ENCODE data around the gene DMBX1.

DMBX1 gene

GRCh38 chr1:46484783-46485490, 4.7 kb upstream of the DMBX1 start:
- Mint-ChIP-seq H3K4me1 (ENCODE audit: low read depth) (peaks cover 7% of the 10 kb centered on the region), H3K9me3 (no peaks in the 10 kb centered on the region), H3K4me3 (no peak overlapping the region), H3K27ac (no peak overlapping the region), H3K36me3 (ENCODE audit: low read depth) (peaks cover 3% of the 10 kb centered on the region), H3K27me3 (ENCODE audit: low read depth) (peaks cover 78% of the 10 kb centered on the region)
- no peak for DNase-seq (ENCODE audit: low spot score)

- Mint-ChIP-seq H3K4me1 (ENCODE audit: low read depth) (peaks cover 9% of the 10 kb centered on the region), H3K4me3 (no peak overlapping the region), H3K27me3 (ENCODE audit: low read depth) (peaks cover 80% of the 10 kb centered on the region), H3K36me3 (ENCODE audit: low read depth) (peaks cover 4% of the 10 kb centered on the region), H3K27ac (no peak overlapping the region), H3K9me3 (no peaks in the 10 kb centered on the region)
- DNase-seq (ENCODE audit: low spot score): no peak
Measured at GRCh38 chr1:46485564-46486431, 3.8 kb upstream of the DMBX1 start.

- Mint-ChIP-seq H3K36me3 (ENCODE audit: low read depth) (peaks cover 4% of the 10 kb centered on the region), H3K27ac (no peak overlapping the region), H3K4me3 (no peak overlapping the region), H3K27me3 (ENCODE audit: low read depth) (peaks cover 82% of the 10 kb centered on the region), H3K4me1 (ENCODE audit: low read depth) (peaks cover 9% of the 10 kb centered on the region), H3K9me3 (no peaks in the 10 kb centered on the region)
- DNase-seq (ENCODE audit: low spot score): no peak
Measured at GRCh38 chr1:46486432-46487015, 3.1 kb upstream of the DMBX1 start.

GRCh38 chr1:46487818-46488218, 1.8 kb upstream of the DMBX1 start:
- H3K27me3 Mint-ChIP-seq (ENCODE audit: low read depth): peaks cover 89% of the 10 kb centered on the region
- no peak overlapping the region for H3K4me3 Mint-ChIP-seq
- no peaks in the 10 kb centered on the region for H3K9me3 Mint-ChIP-seq
- H3K36me3 Mint-ChIP-seq (ENCODE audit: low read depth): peaks cover 4% of the 10 kb centered on the region
- H3K27ac Mint-ChIP-seq: no peak overlapping the region
- DNase-seq (ENCODE audit: low spot score): no peak
- H3K4me1 Mint-ChIP-seq (ENCODE audit: low read depth): peaks cover 9% of the 10 kb centered on the region

- DNase-seq (ENCODE audit: low spot score): peak; percentile 13
- Mint-ChIP-seq H3K36me3 (ENCODE audit: low read depth) (peaks cover 4% of the 10 kb centered on the region), H3K4me1 (ENCODE audit: low read depth) (peaks cover 9% of the 10 kb centered on the region), H3K27ac (no peak overlapping the region), H3K27me3 (ENCODE audit: low read depth) (peaks cover 90% of the 10 kb centered on the region), H3K9me3 (no peaks in the 10 kb centered on the region), H3K4me3 (peak overlapping the region; percentile 78)
Measured at GRCh38 chr1:46488343-46489168, 1.1 kb upstream of the DMBX1 start.

GRCh38 chr1:46489169-46489637, 433 bp upstream of the DMBX1 start:
- Mint-ChIP-seq H3K4me1 (ENCODE audit: low read depth) (peaks cover 9% of the 10 kb centered on the region), H3K27ac (no peak overlapping the region), H3K27me3 (ENCODE audit: low read depth) (peaks cover 91% of the 10 kb centered on the region), H3K9me3 (no peaks in the 10 kb centered on the region), H3K36me3 (ENCODE audit: low read depth) (peaks cover 4% of the 10 kb centered on the region), H3K4me3 (peak overlapping the region; percentile 78)
- DNase-seq (ENCODE audit: low spot score): peak; percentile 28

GRCh38 chr1:46490406-46490655, 695 bp downstream of the DMBX1 start:
- Mint-ChIP-seq H3K27me3 (ENCODE audit: low read depth) (peaks cover 91% of the 10 kb centered on the region), H3K36me3 (ENCODE audit: low read depth) (peaks cover 4% of the 10 kb centered on the region), H3K4me1 (ENCODE audit: low read depth) (peaks cover 9% of the 10 kb centered on the region), H3K4me3 (no peak overlapping the region), H3K9me3 (no peaks in the 10 kb centered on the region), H3K27ac (no peak overlapping the region)
- DNase-seq (ENCODE audit: low spot score): no peak

- Mint-ChIP-seq H3K27me3 (ENCODE audit: low read depth) (peaks cover 94% of the 10 kb centered on the region), H3K27ac (no peak overlapping the region), H3K4me3 (no peak overlapping the region), H3K4me1 (ENCODE audit: low read depth) (peaks cover 9% of the 10 kb centered on the region), H3K9me3 (no peaks in the 10 kb centered on the region), H3K36me3 (ENCODE audit: low read depth) (peaks cover 4% of the 10 kb centered on the region)
- DNase-seq (ENCODE audit: low spot score): no peak
Measured at GRCh38 chr1:46490656-46491442, 1.2 kb downstream of the DMBX1 start.

GRCh38 chr1:46491443-46492268, 2.0 kb downstream of the DMBX1 start:
- no peaks in the 10 kb centered on the region for H3K9me3 Mint-ChIP-seq
- no peak overlapping the region for H3K27ac Mint-ChIP-seq
- peaks cover 4% of the 10 kb centered on the region for H3K36me3 Mint-ChIP-seq (ENCODE audit: low read depth)
- H3K4me3 Mint-ChIP-seq: no peak overlapping the region
- H3K4me1 Mint-ChIP-seq (ENCODE audit: low read depth): peaks cover 9% of the 10 kb centered on the region
- DNase-seq (ENCODE audit: low spot score): no peak
- peaks cover 91% of the 10 kb centered on the region for H3K27me3 Mint-ChIP-seq (ENCODE audit: low read depth)

GRCh38 chr1:46492269-46492853, 2.7 kb downstream of the DMBX1 start:
- Mint-ChIP-seq H3K27me3 (ENCODE audit: low read depth) (peaks cover 91% of the 10 kb centered on the region), H3K9me3 (no peaks in the 10 kb centered on the region), H3K36me3 (ENCODE audit: low read depth) (peaks cover 4% of the 10 kb centered on the region), H3K4me3 (no peak overlapping the region), H3K4me1 (ENCODE audit: low read depth) (peaks cover 9% of the 10 kb centered on the region), H3K27ac (no peak overlapping the region)
- peak; percentile 22 for DNase-seq (ENCODE audit: low spot score)

GRCh38 chr1:46492871-46493270, 3.2 kb downstream of the DMBX1 start:
- no peaks in the 10 kb centered on the region for H3K9me3 Mint-ChIP-seq
- DNase-seq (ENCODE audit: low spot score): no peak
- H3K4me3 Mint-ChIP-seq: no peak overlapping the region
- H3K27me3 Mint-ChIP-seq (ENCODE audit: low read depth): peaks cover 87% of the 10 kb centered on the region
- H3K36me3 Mint-ChIP-seq (ENCODE audit: low read depth): peaks cover 4% of the 10 kb centered on the region
- H3K27ac Mint-ChIP-seq: no peak overlapping the region
- H3K4me1 Mint-ChIP-seq (ENCODE audit: low read depth): peaks cover 9% of the 10 kb centered on the region

GRCh38 chr1:46493316-46494032, 3.8 kb downstream of the DMBX1 start:
- Mint-ChIP-seq H3K36me3 (ENCODE audit: low read depth) (peaks cover 4% of the 10 kb centered on the region), H3K27me3 (ENCODE audit: low read depth) (peaks cover 83% of the 10 kb centered on the region), H3K4me1 (ENCODE audit: low read depth) (peaks cover 9% of the 10 kb centered on the region), H3K4me3 (no peak overlapping the region), H3K27ac (no peak overlapping the region), H3K9me3 (no peaks in the 10 kb centered on the region)
- DNase-seq (ENCODE audit: low spot score): no peak

Data from T-helper 2 cell treated with Interferon-gamma antibody and Interleukin-4, amounts not matched to agents 5 μg/mL and 100 μg/mL, for 36 hours (primary cell).